ENCODE results near the gene SCAMP2.

DNA sequence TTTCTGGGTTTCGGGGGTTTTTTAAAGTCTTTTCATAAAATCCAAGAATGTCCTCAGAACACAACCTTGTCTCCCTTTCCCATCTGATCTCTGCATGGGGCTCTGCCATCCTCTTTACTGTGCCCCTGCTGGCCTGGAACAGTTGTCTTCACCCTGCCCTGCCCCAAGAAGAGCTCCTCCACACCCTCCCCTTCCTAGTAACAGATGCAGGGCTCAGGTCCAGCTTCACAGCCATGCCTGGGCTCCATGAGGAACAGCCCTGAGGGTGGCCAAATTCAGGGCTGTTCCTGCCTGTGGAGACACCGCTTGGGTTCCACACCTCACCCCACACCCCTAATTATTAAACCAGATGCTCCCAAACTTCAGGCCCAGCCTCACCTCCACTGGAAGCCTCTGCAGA is 17.3 kb downstream of the SCAMP2 start:
- TF ChIP-seq, protein P1, sequence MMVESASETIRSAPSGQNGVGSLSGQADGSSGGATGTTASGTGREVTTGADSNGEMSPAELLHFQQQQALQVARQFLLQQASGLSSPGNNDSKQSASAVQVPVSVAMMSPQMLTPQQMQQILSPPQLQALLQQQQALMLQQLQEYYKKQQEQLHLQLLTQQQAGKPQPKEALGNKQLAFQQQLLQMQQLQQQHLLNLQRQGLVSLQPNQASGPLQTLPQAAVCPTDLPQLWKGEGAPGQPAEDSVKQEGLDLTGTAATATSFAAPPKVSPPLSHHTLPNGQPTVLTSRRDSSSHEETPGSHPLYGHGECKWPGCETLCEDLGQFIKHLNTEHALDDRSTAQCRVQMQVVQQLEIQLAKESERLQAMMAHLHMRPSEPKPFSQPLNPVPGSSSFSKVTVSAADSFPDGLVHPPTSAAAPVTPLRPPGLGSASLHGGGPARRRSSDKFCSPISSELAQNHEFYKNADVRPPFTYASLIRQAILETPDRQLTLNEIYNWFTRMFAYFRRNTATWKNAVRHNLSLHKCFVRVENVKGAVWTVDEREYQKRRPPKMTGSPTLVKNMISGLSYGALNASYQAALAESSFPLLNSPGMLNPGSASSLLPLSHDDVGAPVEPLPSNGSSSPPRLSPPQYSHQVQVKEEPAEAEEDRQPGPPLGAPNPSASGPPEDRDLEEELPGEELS (CRISPR knock-in tag; IDR thresholded peaks at IDR 0.05): no peak
- TF ChIP-seq, protein P2, sequence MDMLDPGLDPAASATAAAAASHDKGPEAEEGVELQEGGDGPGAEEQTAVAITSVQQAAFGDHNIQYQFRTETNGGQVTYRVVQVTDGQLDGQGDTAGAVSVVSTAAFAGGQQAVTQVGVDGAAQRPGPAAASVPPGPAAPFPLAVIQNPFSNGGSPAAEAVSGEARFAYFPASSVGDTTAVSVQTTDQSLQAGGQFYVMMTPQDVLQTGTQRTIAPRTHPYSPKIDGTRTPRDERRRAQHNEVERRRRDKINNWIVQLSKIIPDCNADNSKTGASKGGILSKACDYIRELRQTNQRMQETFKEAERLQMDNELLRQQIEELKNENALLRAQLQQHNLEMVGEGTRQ (CRISPR knock-in tag; IDR thresholded peaks at IDR 0.05): no peak
- TF ChIP-seq, protein P3, sequence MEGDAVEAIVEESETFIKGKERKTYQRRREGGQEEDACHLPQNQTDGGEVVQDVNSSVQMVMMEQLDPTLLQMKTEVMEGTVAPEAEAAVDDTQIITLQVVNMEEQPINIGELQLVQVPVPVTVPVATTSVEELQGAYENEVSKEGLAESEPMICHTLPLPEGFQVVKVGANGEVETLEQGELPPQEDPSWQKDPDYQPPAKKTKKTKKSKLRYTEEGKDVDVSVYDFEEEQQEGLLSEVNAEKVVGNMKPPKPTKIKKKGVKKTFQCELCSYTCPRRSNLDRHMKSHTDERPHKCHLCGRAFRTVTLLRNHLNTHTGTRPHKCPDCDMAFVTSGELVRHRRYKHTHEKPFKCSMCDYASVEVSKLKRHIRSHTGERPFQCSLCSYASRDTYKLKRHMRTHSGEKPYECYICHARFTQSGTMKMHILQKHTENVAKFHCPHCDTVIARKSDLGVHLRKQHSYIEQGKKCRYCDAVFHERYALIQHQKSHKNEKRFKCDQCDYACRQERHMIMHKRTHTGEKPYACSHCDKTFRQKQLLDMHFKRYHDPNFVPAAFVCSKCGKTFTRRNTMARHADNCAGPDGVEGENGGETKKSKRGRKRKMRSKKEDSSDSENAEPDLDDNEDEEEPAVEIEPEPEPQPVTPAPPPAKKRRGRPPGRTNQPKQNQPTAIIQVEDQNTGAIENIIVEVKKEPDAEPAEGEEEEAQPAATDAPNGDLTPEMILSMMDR (IDR thresholded peaks at IDR 0.05): no peak
- TF ChIP-seq ATF1 (CRISPR knock-in tag; IDR thresholded peaks at IDR 0.05) (no peak), ESRRA (CRISPR knock-in tag; IDR thresholded peaks at IDR 0.05; ENCODE audit: borderline replicate concordance) (no peak), IRF2 (CRISPR knock-in tag; IDR thresholded peaks at IDR 0.05; ENCODE audit: borderline replicate concordance, low read depth) (no peak), FOXJ3 (CRISPR knock-in tag; IDR thresholded peaks at IDR 0.05; ENCODE audit: borderline replicate concordance) (no peak), ZBTB21 (CRISPR knock-in tag; IDR thresholded peaks at IDR 0.05; ENCODE audit: borderline replicate concordance) (no peak), NFYB (CRISPR knock-in tag; conservative IDR thresholded peaks at IDR 0.05; ENCODE audit: low read depth) (no peak)

Measured in WTC11 (cell line).